ENCODE results near the gene MSANTD3. TPM values are rescaled to one million over a fixed set of nuclear protein-coding genes. Genes with fewer than 3 reads are reported as not detected.

Gene MSANTD3
- total and polyA plus RNA-seq, 2 experiments from 2014 or later, result 19.7 to 34.5 TPM

DNA sequence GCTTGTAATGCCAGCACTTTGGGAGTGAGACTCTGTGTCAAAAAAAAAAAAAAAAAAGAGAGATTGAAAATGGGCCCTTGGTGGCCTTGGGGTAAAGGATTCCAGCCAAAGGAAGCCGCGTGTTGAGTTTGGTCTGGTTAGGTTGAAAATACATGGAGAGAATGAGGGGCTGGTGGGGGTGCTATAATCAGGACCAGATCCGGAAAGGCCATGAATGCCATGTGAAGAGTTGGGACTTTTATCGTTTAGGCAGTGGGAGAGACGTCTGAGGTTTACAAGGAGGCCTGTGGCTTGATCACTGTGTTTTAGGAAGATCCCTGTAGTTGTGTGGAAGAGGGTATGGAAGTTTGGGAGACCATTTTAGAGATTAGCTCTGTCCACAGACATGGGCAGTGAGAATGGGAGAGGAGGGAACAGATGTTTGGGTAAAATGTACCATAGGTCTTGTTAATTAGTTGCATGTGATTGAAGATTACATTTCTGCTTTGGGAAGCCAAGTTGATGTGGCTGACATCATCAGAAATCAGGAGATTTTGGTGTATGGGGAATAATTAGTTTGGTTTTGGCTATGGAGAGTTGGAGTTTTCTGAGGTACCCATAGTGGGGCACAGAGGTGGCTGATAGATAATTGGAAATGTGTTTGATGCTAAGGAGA is 3.5 kb downstream of the MSANTD3 start:
- no peak overlapping the region for H3K27ac Mint-ChIP-seq
- no peak overlapping the region for H3K27ac ChIP-seq (ENCODE audit: low read depth)
- no peaks in the 10 kb centered on the region for H3K9me3 Mint-ChIP-seq

More for the DNA sequence above, 3.5 kb downstream of the MSANTD3 start:
- peaks cover 18% of the 10 kb centered on the region for H3K4me1 ChIP-seq (ENCODE audit: insufficient read depth)
- no peak overlapping the region for H2AFZ ChIP-seq
- no peak overlapping the region; the same call in 2 of the 3 replicates for H3K4me3 Mint-ChIP-seq
- H3K9me2 ChIP-seq (ENCODE audit: insufficient read depth), result 0 out of 2 replicates have a peak, but pooled peaks cover 3% of the 10 kb centered on the region
- peaks cover 33% of the 10 kb centered on the region for H3K4me1 Mint-ChIP-seq
- H4K20me1 ChIP-seq (replicated peaks; ENCODE audit: insufficient read depth), result peaks cover 5% of the 10 kb centered on the region; the same call in 1 of the 2 replicates
- H3F3A ChIP-seq (replicated peaks; ENCODE audit: low read depth), result peaks cover 4% of the 10 kb centered on the region; the same call in 1 of the 2 replicates
- ATAC-seq (no peak), DNase-seq (ENCODE audit: low spot score) (no peak)
- H3K27me3 ChIP-seq (ENCODE audit: insufficient read depth), result no peaks in the 10 kb centered on the region
- H3K4me3 ChIP-seq, result no peak overlapping the region
- TF ChIP-seq, protein P1, sequence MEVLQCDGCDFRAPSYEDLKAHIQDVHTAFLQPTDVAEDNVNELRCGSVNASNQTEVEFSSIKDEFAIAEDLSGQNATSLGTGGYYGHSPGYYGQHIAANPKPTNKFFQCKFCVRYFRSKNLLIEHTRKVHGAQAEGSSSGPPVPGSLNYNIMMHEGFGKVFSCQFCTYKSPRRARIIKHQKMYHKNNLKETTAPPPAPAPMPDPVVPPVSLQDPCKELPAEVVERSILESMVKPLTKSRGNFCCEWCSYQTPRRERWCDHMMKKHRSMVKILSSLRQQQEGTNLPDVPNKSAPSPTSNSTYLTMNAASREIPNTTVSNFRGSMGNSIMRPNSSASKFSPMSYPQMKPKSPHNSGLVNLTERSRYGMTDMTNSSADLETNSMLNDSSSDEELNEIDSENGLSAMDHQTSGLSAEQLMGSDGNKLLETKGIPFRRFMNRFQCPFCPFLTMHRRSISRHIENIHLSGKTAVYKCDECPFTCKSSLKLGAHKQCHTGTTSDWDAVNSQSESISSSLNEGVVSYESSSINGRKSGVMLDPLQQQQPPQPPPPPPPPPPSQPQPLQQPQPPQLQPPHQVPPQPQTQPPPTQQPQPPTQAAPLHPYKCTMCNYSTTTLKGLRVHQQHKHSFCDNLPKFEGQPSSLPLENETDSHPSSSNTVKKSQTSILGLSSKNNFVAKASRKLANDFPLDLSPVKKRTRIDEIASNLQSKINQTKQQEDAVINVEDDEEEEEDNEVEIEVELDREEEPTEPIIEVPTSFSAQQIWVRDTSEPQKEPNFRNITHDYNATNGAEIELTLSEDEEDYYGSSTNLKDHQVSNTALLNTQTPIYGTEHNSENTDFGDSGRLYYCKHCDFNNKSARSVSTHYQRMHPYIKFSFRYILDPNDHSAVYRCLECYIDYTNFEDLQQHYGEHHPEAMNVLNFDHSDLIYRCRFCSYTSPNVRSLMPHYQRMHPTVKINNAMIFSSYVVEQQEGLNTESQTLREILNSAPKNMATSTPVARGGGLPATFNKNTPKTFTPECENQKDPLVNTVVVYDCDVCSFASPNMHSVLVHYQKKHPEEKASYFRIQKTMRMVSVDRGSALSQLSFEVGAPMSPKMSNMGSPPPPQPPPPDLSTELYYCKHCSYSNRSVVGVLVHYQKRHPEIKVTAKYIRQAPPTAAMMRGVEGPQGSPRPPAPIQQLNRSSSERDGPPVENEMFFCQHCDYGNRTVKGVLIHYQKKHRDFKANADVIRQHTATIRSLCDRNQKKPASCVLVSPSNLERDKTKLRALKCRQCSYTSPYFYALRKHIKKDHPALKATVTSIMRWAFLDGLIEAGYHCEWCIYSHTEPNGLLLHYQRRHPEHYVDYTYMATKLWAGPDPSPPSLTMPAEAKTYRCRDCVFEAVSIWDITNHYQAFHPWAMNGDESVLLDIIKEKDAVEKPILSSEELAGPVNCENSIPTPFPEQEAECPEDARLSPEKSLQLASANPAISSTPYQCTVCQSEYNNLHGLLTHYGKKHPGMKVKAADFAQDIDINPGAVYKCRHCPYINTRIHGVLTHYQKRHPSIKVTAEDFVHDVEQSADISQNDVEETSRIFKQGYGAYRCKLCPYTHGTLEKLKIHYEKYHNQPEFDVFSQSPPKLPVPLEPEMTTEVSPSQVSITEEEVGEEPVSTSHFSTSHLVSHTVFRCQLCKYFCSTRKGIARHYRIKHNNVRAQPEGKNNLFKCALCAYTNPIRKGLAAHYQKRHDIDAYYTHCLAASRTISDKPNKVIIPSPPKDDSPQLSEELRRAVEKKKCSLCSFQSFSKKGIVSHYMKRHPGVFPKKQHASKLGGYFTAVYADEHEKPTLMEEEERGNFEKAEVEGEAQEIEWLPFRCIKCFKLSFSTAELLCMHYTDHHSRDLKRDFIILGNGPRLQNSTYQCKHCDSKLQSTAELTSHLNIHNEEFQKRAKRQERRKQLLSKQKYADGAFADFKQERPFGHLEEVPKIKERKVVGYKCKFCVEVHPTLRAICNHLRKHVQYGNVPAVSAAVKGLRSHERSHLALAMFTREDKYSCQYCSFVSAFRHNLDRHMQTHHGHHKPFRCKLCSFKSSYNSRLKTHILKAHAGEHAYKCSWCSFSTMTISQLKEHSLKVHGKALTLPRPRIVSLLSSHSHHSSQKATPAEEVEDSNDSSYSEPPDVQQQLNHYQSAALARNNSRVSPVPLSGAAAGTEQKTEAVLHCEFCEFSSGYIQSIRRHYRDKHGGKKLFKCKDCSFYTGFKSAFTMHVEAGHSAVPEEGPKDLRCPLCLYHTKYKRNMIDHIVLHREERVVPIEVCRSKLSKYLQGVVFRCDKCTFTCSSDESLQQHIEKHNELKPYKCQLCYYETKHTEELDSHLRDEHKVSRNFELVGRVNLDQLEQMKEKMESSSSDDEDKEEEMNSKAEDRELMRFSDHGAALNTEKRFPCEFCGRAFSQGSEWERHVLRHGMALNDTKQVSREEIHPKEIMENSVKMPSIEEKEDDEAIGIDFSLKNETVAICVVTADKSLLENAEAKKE (CRISPR knock-in tag; IDR thresholded peaks at IDR 0.05), result no peak
- TF ChIP-seq CTCF (conservative IDR thresholded peaks at IDR 0.05; ENCODE audit: low read depth in 2 of 2), result no peak
- TF ChIP-seq POLR2AphosphoS5 (IDR thresholded peaks at IDR 0.05; ENCODE audit: low read depth), result no peak
- TF ChIP-seq, protein P2, sequence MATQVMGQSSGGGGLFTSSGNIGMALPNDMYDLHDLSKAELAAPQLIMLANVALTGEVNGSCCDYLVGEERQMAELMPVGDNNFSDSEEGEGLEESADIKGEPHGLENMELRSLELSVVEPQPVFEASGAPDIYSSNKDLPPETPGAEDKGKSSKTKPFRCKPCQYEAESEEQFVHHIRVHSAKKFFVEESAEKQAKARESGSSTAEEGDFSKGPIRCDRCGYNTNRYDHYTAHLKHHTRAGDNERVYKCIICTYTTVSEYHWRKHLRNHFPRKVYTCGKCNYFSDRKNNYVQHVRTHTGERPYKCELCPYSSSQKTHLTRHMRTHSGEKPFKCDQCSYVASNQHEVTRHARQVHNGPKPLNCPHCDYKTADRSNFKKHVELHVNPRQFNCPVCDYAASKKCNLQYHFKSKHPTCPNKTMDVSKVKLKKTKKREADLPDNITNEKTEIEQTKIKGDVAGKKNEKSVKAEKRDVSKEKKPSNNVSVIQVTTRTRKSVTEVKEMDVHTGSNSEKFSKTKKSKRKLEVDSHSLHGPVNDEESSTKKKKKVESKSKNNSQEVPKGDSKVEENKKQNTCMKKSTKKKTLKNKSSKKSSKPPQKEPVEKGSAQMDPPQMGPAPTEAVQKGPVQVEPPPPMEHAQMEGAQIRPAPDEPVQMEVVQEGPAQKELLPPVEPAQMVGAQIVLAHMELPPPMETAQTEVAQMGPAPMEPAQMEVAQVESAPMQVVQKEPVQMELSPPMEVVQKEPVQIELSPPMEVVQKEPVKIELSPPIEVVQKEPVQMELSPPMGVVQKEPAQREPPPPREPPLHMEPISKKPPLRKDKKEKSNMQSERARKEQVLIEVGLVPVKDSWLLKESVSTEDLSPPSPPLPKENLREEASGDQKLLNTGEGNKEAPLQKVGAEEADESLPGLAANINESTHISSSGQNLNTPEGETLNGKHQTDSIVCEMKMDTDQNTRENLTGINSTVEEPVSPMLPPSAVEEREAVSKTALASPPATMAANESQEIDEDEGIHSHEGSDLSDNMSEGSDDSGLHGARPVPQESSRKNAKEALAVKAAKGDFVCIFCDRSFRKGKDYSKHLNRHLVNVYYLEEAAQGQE (IDR thresholded peaks at IDR 0.05; ENCODE audit: unreplicated experiment), result no peak
- no peak for TF ChIP-seq JUNB (IDR thresholded peaks at IDR 0.05; ENCODE audit: unreplicated experiment)
- TF ChIP-seq ZNF114 (CRISPR knock-in tag; IDR thresholded peaks at IDR 0.05), result no peak
- no peak for TF ChIP-seq CREB1 (CRISPR knock-in tag; IDR thresholded peaks at IDR 0.05; ENCODE audit: low read depth)
- H3K36me3 ChIP-seq (ENCODE audit: insufficient read depth), result no peaks in the 10 kb centered on the region
- peaks cover 7% of the 10 kb centered on the region for H3K27me3 Mint-ChIP-seq (ENCODE audit: insufficient read depth, low read depth, poor library complexity)
- H3K4me2 ChIP-seq, result no peak overlapping the region
- peaks cover 78% of the 10 kb centered on the region for H3K79me2 ChIP-seq (replicated peaks; ENCODE audit: insufficient read depth)
- H3K36me3 Mint-ChIP-seq (ENCODE audit: low read depth), result peaks cover 12% of the 10 kb centered on the region; the same call in 2 of the 3 replicates

All from GM23338 (cell line).